Heart left ventricle (tissue), 16 donors: ENCODE data around the gene KIAA1958. TPM values are rescaled to one million over a fixed set of nuclear protein-coding genes. Genes with fewer than 3 reads are reported as not detected.

Experiments used
- ATAC-seq, 4 donors: fragments of 200-7000 bp; cut with Tn5 transposase; one replicate each; pipeline ENCODE4 v1.9.1; 2020 to 2022; ENCODE audit warnings: moderate library complexity in 4 of 4, mild to moderate bottlenecking in 3 of 4, moderate number of reproducible peaks in 1 of 4
- DNase-seq, 5 donors: peaks; one replicate each; pipeline ENCODE4 v3.0.0-alpha.2; 2020
- H3K27ac ChIP-seq, 12 donors: fragments of 200-600 bp; sonication (generic) in 4 of 12; one replicate each; pipeline versions ENCODE4 v1.5.0 to v1.8.0; 2016 to 2022; ENCODE audit warnings: mild to moderate bottlenecking in 2 of 12
- H3K27me3 ChIP-seq, 9 donors: fragments of 200-600 bp; sonication (generic) in 2 of 9; one replicate each; pipeline versions ENCODE4 v1.5.1 to v1.8.0; 2016 to 2022; ENCODE audit warnings: mild to moderate bottlenecking in 3 of 9
- H3K36me3 ChIP-seq, 9 donors: fragments of 200-600 bp; sonication (generic) in 2 of 9; one replicate each; pipeline versions ENCODE4 v1.5.0 to v1.8.0; 2018 to 2022; ENCODE audit warnings: mild to moderate bottlenecking in 2 of 9
- H3K4me1 ChIP-seq, 12 donors: fragments of 200-600 bp; sonication (generic) in 4 of 12; one replicate each; pipeline versions ENCODE4 v1.5.0 to v1.8.0; 2016 to 2022; ENCODE audit warnings: mild to moderate bottlenecking in 3 of 12
- H3K4me3 ChIP-seq, 12 donors: fragments of 200-600 bp; sonication (generic) in 4 of 12; one replicate each; pipeline versions ENCODE4 v1.5.0 to v1.8.0; 2017 to 2022; ENCODE audit warnings: mild to moderate bottlenecking in 9 of 12, moderate library complexity in 4 of 12
- H3K9me3 ChIP-seq, 12 donors: fragments of 200-600 bp; sonication (generic) in 4 of 12; one replicate each; pipeline versions ENCODE4 v1.5.0 to v1.8.0; 2016 to 2022; ENCODE audit warnings: mild to moderate bottlenecking in 1 of 12
- POLR2A ChIP-seq, 2 donors: fragments of 450-650 bp; IDR thresholded peaks; one replicate each; pipeline ENCODE4 v1.6.1; 2017; ENCODE audit warnings: antibody characterized with exemption in 2 of 2, mild to moderate bottlenecking in 2 of 2, moderate library complexity in 2 of 2
- WGBS, 4 donors: extraction: QIAGEN DNeasy Blood & Tissue Kit in 2 of 4; methylation state at CpG; one replicate each; pipeline versions ENCODE4 v1.1.5 to v1.1.7; 2013 to 2018; 5-methylcytosine and 5-hydroxymethylcytosine counted together
- intact Hi-C, 10 donors: fragments of 100-400 bp; cut with DNase I; formaldehyde crosslinking; loops; one replicate each; pipeline versions ENCODE4 v1.11.1 to v1.14.2; 2022
- polyA plus RNA-seq, 2 donors: library from polyadenylated mRNA; stranded (reverse); fragments of 200-250 nt; gene quantifications; one replicate each; pipeline ENCODE4 v1.2.3, GENCODE V29; 2013
- total RNA-seq, 9 donors: library from RNA; depleted of rRNA in 2 of 9; stranded (reverse); fragments of >200 nt in 2 of 9; fragmentation: NEBNext Ultra II Directional in 3 of 9; extraction: Animal tissue kit (Norgen Biotek cat#: 25700) in 3 of 9; gene quantifications; one replicate each; pipeline versions ENCODE4 v1.1.0 to v1.2.4, GENCODE V29; 2016 to 2023
- TF ChIP-seq, protein P1 (sequence below), 12 donors: fragments of 200-600 bp; sonication (generic) in 4 of 12; IDR thresholded peaks; one replicate each; pipeline versions ENCODE4 v1.5.0 to v1.8.0; 2018 to 2022; ENCODE audit warnings: antibody characterized with exemption in 12 of 12, mild to moderate bottlenecking in 5 of 12
- donor health status: ischemic (EF 13 %, LVEDD 7.1; RV severe dilation, severe dysfunction).
- donor health status: healthy with polysubstance abuse.
- donor health status: DM: no; HTN: yes; CAD: no.
- donor health status: DM: no; HTN: no; CAD: no.
- donor health status: ischemic (EF 25% LVEDD 6.9; RV normal size, moderate dysfunction).
- donor health status: ischemic (EF 25% LVEDD 5.7; RV mildly dilated, moderate dysfunction).
- donor health status: healthy.
- donor health status: DM: yes; HTN: yes; CAD: no.
- donor health status: ischemic (EF 35%, LVEDD 5.7; RV mildly dilated, moderate dysfunction).
- donor health status: nonischemic (EF 11% LVEDD 7.7; RV severe dilation, severe dysfunction).
- donor health status: DM: yes; HTN: yes; CAD: no.
- donor health status: PGD.
- donor health status: ischemic (EF 29% LVEDD 5.4; RV normal size, mild dysfunction).
- donor health status: nonischemic (EF 23%, LVEDD 6.1; RV moderate dilation, normal function).

KIAA1958 gene
- total and polyA plus RNA-seq, 11 donors = 0.99 to 8.5 (median 5.8) TPM

DNA sequence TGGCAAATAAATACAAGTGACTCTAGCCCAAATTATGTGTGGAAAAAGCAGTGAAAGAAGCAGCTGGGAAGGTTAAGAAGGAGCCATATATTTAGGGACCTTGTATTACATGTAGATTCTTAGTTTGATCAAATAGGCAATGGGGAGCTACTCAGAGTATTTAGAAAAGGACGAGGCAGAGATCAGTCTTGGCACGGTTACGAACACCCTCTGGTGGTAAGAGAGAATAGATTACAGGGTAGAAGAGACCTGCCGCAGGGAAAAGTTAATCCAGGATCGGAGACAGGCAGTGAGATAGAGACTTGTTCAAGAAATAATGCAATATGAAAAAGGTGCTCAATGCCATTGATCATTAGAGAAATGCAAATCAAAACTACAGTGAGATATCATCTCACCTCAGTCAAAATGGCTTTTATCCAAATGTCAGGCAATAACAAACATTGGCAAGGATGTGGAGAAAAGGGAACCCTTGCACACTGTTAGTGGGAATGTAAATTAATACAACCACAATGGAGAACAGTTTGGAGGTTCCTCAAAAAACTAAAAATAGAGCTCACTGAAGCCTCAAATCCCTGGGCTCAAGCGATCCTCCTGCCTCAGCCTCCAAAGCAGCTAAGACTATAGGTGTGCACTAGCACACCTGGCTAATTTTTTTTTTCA lies 219.3 kb downstream of the KIAA1958 start:
- WGBS, 4 donors = 44 to 52% (median 49%) methylated on average over 6 of the region's 6 CpGs
- H3K27ac ChIP-seq = no peak overlapping the region
- H3K27me3 ChIP-seq = no peaks in the 10 kb centered on the region
- no peaks in the 10 kb centered on the region for H3K9me3 ChIP-seq
- no peak for TF ChIP-seq POLR2A (IDR thresholded peaks at IDR 0.05)
- TF ChIP-seq, protein P1, sequence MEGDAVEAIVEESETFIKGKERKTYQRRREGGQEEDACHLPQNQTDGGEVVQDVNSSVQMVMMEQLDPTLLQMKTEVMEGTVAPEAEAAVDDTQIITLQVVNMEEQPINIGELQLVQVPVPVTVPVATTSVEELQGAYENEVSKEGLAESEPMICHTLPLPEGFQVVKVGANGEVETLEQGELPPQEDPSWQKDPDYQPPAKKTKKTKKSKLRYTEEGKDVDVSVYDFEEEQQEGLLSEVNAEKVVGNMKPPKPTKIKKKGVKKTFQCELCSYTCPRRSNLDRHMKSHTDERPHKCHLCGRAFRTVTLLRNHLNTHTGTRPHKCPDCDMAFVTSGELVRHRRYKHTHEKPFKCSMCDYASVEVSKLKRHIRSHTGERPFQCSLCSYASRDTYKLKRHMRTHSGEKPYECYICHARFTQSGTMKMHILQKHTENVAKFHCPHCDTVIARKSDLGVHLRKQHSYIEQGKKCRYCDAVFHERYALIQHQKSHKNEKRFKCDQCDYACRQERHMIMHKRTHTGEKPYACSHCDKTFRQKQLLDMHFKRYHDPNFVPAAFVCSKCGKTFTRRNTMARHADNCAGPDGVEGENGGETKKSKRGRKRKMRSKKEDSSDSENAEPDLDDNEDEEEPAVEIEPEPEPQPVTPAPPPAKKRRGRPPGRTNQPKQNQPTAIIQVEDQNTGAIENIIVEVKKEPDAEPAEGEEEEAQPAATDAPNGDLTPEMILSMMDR (IDR thresholded peaks at IDR 0.05) = peak in 8 of 12 donors; percentile 8 to 48 (median 36)
- intact Hi-C loops = loop anchor here in 7 of 10 donors (5.0 to 10.0 kb wide), 7 partner anchors 221 to 621 kb away; partner anchors contain the start of gene KIAA1958 (in 2 of the 7)
- ATAC-seq (peak; percentile 71 to 79 (median 76)), DNase-seq (no peak)
- H3K4me1 ChIP-seq = peaks cover 0 to 10% (median 0%) of the 10 kb centered on the region in 12 donors
- H3K36me3 ChIP-seq = peaks cover 0 to 36% (median 14%) of the 10 kb centered on the region in 9 donors
- no peak overlapping the region for H3K4me3 ChIP-seq

DNA sequence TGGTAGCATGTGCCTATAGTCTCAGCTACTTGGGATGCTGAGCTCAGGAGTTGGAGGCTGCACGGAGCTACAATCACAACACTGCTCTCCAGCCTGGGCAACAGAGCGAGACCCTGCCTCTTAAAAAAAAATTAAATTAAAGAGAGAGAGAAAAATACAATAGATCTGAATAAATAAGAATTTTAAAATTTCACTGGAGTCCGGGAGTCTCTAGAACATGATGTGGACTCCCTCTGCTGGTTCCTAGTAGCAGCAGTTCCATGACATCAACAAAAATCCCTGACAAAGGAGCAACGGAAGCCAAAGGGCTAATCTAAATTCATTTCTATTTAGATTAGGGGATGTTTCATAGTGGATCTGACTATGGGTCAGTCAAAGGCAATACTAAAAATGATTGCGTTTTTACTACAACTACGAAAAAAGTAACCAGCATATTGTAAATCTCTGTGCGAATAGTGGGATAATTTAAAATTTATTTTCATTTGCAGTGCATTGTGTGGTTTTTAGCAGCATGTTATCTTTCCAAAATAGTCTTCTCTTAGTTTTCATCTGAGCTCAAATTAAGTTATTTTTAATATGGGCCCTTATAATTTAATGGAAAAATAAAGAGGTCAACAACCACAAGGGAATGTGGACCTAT lies 224.5 kb downstream of the KIAA1958 start:
- no peak for DNase-seq
- 75 to 78% (median 77%) methylated on average over 7 of the region's 7 CpGs for WGBS, 4 donors
- no peak for TF ChIP-seq POLR2A (IDR thresholded peaks at IDR 0.05)
- TF ChIP-seq, protein P1 (IDR thresholded peaks at IDR 0.05) = peak in 11 of 12 donors; percentile 33 to 67 (median 44)
- Histone ChIP-seq H3K4me3 (no peak overlapping the region), H3K36me3 (peaks cover 0 to 41% (median 9%) of the 10 kb centered on the region in 9 donors), H3K9me3 (peaks cover 0 to 16% (median 0%) of the 10 kb centered on the region in 12 donors), H3K4me1 (peaks cover 0 to 6% (median 0%) of the 10 kb centered on the region in 12 donors), H3K27ac (no peak overlapping the region), H3K27me3 (no peaks in the 10 kb centered on the region)
- intact Hi-C loops = loop anchor here in 8 of 10 donors (10.0 kb wide), 5 partner anchors 84 to 616 kb away; no protein-coding TSS in a partner anchor
- ATAC-seq = no peak

DNA sequence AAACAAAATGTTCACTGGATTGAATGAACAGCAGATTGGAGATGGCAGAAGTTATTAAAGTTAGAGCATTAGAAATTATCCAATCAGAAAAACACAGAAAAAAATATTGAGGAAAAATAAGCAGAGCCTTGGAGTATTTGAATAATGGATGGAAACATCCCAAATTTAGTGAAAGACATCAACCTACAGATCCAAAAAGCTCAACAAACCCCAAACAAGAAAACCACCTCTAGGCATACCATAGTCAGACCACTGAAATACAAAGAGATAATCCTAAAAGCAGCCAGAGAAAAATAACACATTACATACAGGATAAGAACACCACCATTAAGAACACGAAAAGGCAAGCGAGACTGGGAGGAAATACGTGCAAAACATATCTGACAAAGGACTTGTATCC lies 226.1 kb downstream of the KIAA1958 start:
- Histone ChIP-seq H3K27me3 (no peaks in the 10 kb centered on the region), H3K4me1 (peaks cover 0 to 15% (median 8%) of the 10 kb centered on the region in 12 donors), H3K9me3 (peaks cover 0 to 16% (median 0%) of the 10 kb centered on the region in 12 donors), H3K36me3 (peaks cover 0 to 41% (median 9%) of the 10 kb centered on the region in 9 donors), H3K4me3 (no peak overlapping the region), H3K27ac (no peak overlapping the region)
- no peak for DNase-seq
- no peak for ATAC-seq
- WGBS, 4 donors = 92 to 98% (median 97%) methylated on average over 3 of the region's 3 CpGs
- TF ChIP-seq POLR2A (IDR thresholded peaks at IDR 0.05) = no peak
- TF ChIP-seq, protein P1 (IDR thresholded peaks at IDR 0.05) = no peak
- intact Hi-C loops = loop anchor here in 8 of 10 donors (10.0 kb wide), 5 partner anchors 82 to 618 kb away; no protein-coding TSS in a partner anchor
